ENCODE data around the gene MAN1C1.

The MAN1C1 gene

DNA sequence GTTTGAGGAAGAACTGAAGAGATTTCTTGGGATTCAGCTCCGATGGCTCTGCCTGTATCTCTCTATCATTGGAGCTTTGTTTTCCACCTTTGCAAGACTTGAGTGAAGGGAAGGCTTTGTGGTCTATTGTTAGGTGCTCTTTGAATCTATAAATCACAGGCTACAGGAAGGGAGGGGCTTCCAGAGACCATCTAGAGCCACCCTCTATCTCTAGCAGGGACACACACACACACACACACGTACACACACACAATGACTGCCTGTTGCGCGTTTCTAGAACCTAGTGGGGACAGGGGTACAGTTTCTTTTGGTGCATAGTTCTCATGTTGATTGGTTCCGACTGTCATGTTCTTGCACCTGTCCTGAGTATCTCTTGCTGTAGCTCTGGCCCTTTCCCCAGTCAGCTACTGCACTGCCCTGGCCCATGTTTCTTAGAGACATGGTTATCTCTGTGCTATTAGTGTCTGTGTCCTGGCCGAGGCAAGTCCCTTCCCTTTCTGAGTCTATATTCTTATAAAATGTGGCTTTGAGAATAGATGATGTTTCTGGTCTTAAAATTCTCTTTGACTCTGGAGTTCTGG, 60.7 kb downstream of the MAN1C1 start:
- no peak for DNase-seq (ENCODE audit: low read depth, low spot score)

DNA sequence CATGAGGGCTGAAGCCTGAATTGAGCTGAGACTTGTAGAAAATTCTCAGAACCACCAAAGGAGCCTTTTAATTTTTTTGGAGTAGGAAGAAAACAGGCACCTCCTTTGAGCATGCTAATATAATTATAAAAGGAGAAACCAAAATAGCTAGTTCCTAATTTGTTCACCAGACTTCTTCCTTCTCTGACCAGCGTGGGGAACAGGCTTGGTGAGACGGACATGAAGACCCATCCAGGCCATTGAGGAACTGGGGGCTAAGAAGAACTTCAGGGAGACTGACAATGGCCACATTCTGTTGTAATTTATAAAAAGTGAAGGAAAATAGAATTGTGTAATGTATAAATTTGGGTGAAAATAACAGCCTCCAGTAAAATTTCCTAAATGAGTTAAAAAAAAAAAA, 62.6 kb downstream of the MAN1C1 start:
- no peak for DNase-seq (ENCODE audit: low read depth, low spot score)

DNA sequence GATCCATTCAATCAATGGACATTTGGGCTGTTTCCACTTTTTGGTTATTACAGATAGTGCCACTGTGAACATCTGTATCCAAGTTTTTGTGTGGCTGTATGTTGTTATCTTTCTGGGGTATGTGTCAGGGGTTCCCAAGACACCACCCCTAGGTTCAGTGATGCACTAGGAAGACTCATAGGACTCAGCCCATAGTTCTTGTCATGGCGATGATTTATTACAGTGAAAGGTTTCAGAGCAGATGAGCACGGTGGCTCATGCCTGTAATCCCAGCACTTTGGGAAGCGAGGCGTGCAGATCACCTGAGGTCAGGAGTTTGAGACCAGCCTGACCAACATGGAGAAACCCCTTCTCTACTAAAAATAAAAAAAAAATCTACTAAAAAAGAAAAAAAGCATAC, 64.1 kb downstream of the MAN1C1 start:
- DNase-seq (ENCODE audit: low read depth, low spot score): no peak

- DNase-seq (ENCODE audit: low read depth, low spot score): no peak
Measured at GRCh38 chr1:25682059-25682601, 65.5 kb downstream of the MAN1C1 start.

GRCh38 chr1:25683177-25683576, 66.6 kb downstream of the MAN1C1 start:
- no peak for DNase-seq (ENCODE audit: low read depth, low spot score)

- DNase-seq (ENCODE audit: low read depth, low spot score): no peak
Measured at GRCh38 chr1:25683731-25684130, 67.1 kb downstream of the MAN1C1 start.

DNA sequence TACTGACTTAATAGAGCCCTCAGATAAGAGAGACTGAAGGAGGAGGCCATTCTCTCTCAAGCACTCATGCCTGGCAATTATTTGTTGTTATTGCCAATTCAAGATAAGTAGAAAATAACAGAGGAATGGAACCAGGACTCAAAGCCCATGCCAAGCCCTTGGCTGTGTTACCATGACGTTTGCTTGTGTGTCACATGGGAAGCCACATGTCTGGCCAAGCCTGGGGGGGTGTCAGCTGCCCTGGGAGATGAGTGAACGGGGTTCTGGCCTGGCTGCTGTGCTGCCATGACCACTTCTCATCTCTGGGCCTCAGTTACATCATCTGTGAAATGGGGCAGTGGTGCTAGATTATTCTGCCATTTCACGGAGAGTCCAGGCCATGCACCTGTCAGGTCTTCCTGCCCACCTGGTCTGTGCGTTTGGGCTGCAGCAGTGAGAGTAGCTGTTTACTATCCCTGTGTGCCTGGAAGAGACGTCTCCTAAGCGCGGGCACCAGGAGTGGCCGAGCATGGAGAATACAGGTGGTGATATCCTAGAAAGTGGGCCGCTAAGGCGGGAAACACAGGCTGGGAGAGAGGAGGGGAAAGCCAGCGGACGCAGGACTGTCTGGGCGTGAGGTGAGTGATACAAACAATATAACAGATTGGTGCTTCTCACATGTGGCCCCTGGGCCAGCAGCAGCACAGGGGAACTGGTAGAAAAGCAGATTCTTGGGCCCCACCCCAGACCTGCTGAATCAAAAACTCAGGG, 67.8 kb downstream of the MAN1C1 start:
- DNase-seq (ENCODE audit: low read depth, low spot score): no peak

GRCh38 chr1:25685211-25685750, 68.7 kb downstream of the MAN1C1 start:
- DNase-seq (ENCODE audit: low read depth, low spot score): no peak

GRCh38 chr1:25685938-25686665, 69.5 kb downstream of the MAN1C1 start:
- DNase-seq (ENCODE audit: low read depth, low spot score): no peak

- DNase-seq (ENCODE audit: low read depth, low spot score): no peak
Measured at GRCh38 chr1:25687221-25688017, 70.8 kb downstream of the MAN1C1 start.

DNA sequence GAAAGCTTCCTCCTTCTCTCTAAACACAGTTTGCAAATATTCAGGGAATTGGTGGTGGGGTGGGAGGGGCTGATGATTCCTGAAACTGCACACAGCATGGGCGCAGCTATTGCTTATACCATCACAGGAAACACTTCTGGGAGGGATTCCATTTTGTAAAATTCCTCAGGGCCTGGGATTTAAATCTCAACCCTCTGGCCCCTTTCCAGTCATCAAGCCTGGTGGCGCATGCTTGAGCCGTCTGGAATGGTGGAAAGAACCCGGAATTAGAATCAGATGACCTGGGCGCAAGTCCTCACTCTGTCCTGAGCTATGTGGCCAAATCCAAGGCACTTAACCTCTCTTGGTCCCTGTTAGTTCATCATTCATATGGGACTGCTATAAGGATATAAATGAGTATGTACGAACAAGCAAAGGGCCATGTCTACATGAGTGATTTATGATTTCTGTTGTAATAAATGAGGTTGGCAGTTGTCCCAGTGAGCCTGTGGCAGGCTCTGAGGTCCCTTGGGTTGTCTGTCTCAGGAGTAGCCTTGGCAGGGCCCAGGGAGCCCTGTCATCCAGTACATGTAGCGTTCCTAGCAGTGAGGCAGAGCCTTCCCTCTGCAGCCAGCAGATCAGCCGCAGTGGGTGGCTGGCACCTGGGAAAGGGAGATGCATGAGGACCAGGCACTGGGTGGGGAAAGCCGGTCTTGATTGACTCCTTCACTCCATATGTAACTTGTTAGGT, 72.0 kb downstream of the MAN1C1 start:
- DNase-seq (ENCODE audit: low read depth, low spot score): no peak

- DNase-seq (ENCODE audit: low read depth, low spot score): no peak
Measured at GRCh38 chr1:25689686-25690381, 73.2 kb downstream of the MAN1C1 start.

- DNase-seq (ENCODE audit: low read depth, low spot score): no peak
Measured at GRCh38 chr1:25690396-25690956, 73.9 kb downstream of the MAN1C1 start.

DNA sequence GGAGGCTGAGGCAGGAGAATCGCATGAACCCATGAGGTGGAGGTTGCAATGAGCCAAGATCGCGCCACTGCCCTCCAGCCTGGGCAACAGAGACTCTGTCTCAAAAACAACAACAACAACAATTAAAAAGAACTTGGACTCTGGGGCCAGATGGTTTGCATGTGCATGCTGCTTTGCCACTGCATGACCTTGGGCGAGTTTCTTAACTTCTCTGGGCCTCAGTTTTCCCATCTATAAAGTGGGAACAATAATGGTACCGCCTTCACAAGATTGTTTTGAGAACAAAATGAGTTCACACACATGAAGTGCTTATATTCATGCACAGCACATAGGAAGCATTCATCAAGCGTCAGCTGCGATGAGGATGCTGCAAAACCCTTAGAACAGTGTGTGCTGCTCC, 74.6 kb downstream of the MAN1C1 start:
- DNase-seq (ENCODE audit: low read depth, low spot score): no peak

DNA sequence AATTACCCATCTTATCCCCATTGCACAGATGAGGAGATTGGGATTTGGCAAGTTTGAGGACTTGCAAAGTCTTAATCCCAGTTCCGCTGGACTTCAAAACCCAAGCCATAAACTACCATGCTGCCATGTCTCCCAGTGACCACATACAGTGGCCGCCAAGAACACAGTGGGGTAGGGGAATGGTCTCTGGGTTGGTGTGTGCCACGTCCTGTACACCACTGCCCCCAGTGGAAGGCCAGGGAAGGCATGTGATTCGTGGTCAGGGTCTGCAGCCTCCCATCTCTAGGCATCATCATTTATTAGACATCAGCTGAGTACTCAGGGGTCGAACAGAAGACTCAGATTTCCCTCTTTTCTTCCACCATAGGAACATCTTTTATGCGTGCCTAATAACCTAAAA, 76.0 kb downstream of the MAN1C1 start:
- DNase-seq (ENCODE audit: low read depth, low spot score): no peak

DNA sequence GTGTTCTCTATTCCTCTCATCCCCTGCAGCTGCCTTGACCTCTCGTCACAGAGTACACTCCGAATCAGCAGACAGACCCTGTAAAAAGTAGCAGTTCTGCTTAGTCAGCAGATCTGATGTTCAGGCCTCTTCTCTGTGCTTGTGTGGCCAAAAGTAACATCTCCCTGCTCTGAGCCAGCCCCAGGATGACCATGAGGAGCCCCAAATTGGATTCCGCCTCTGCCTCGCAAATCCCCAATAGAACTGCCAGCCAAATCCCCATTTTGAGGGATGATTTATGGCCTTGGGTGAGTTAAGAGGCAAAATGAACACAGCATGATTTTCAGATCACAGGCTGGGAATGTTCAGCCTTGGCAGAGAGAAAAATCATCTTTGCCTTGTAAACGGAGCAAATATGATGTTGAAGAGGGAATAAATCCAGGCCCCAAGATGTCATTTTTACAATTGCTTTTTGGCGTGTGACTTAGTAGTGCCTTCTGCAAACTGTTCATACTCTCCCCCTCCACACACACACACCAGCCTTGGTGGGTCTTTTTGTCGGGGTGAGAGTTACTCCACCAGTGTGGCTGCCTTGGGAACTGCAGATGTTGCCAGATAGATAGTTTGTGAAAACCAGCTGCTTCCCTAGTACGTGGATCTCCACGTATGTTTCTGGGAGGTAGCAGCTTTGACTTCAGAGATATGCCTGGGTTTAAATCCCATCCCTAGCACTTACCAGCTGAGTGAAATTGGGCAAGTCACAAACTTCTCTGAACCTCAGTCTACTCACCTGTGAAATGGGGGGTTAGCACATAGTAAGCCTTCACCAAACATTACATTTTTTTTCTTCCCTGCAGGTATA, 77.8 kb downstream of the MAN1C1 start:
- DNase-seq (ENCODE audit: low read depth, low spot score): no peak

GRCh38 chr1:25695090-25695770, 78.6 kb downstream of the MAN1C1 start:
- DNase-seq (ENCODE audit: low read depth, low spot score): peak; percentile 88

DNA sequence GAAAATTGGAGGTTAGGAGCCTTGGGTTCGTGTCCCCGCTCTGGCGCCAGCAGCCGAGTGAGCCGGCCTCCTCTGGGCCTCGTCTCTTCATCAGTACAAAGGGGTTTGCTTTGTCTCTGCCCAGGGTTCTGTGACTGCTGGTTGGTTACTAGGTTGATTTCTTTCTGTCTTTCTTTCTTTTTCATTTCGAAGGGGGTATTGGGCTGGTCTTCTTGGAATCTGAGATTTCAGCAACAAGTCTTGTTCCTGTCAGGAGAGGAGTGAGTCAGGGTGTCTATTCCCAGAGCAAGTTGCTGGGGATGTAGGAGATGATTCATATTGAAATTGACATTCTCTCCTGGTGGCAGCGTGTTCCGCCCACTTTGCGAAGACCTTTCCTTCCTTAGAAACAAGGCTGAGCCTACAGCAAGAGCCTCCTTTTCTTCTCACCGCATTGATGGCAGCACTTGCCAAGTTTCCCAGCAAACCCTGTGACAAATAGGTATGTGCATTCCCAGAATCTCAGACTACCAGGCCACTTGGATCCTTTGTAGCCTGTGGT, 79.2 kb downstream of the MAN1C1 start:
- DNase-seq (ENCODE audit: low read depth, low spot score): peak; percentile 76

All from brain pericyte (primary cell).